Endometrium (tissue), 2 donors: Measurements from ENCODE around the gene NUCKS1.

Experiments
- FAIRE-seq: peaks from 2 replicates; lab custom pipeline; 2012; peaks lifted over from hg19 to GRCh38; lab: Jason Lieb, UNC
- donor health status: control.
- donor health status: control.

Gene NUCKS1

DNA sequence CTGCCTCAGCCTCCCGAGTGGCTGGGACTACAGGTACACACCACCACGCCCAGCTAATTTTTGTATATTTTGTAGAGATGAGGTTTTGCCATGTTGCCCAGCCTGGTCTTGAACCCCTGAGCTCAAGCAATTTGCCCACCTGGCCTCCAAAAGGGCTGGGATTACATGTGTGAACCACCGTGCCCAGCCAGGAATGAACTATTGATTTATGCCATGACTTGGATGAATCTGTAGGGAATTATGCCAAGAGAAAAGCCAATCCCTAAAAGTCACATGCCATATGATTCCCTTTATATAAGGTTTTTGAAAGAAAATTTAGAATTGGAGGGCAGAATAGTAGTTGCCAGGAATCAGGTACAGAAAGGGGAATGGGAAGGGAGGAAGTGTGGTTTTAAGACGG is 50.6 kb downstream of the NUCKS1 start:
- FAIRE-seq, result no peak

DNA sequence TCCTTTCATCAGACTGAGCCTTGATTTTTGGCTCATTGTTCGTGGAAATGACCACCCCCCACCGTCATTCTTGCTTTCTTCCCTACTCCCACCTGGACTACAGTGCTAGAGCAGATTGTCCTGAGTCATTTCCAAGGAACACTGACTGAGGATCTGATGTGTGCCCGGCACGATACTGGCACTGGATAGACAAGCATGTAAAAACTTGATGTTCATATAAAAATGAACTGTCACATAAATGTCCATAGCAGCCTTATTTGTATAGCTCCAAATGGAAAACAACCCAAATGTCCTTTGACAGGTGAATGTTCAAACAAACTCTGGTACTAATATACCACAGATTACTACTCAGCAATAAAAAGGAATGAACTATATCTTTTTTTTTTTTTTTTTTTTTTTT is 51.1 kb downstream of the NUCKS1 start:
- no peak for FAIRE-seq

DNA sequence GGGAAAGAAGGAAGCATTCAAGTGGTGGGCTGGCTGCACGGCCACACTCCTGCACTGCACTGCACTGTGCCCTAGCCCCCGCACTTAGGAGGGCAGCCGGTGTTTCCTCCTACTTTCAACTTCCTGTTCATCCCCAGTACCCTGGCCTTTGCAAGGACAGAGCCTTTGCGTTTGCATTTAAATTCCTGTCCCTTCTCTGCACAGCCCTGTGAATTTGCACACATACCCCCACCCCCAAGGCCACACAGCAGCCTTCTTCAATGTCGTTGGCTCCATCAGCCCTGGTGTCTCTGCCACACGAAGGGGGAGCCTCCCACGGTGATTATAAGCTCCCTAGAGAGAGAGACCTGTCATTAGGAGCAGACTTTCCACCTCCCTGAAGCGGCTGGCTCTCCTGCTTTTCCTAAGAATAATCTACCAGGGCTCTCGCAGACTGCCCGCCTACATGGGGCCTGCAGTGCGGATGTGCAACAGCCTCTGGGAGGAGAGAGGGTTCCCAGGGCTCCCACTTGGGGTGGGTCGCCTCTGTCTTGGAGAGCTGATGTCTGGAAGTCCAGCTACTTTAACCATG is 56.5 kb downstream of the NUCKS1 start:
- no peak for FAIRE-seq

DNA sequence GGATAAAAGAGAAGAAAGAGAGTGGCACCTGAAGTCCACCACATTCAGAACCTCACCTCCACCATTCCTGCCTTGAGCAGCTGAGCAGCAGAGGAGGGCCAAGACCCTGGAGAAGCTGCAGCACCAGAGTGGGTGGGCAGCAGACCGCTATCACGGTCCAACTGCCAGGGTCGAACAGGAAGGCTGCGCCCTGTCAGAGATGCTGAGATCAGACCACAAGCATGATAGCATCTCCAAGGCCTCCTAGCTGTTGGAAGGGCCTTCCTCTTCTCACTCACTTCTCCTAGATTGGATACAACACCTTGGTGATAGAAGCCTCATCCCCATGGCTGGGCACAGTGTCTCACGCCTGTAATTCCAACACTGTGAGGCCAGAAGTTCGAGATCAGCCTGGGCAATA is 57.6 kb downstream of the NUCKS1 start:
- FAIRE-seq, result no peak

DNA sequence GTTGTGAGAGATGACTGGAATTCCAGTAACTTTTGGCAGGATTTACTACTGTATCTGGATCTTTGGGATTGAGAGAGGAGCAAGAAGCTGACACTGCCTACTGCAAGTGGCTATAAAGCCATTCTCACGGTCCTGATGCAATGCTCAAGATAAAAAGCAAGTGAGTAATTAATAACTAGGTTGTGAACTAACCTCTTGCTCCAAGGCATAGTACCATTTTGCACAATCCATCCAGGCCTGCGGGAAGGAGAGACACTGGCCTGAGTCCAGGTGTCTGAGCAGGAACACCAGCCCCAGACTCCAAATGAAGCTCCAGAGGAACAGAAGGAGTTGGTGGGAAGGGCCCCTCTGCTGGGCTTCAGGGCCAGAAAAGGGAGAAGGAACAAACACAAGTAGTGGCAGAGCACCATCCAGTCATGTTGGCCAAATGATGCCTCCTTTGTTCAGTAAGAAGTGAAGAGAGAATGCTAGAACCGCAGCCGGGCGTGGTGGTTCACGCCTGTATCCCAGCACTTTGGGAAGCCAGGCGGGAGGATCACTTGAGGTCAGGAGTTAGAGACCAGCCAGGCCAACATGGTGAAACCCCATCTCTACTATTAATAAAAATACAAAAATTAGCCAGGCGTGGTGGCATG is 59.7 kb downstream of the NUCKS1 start:
- no peak for FAIRE-seq

DNA sequence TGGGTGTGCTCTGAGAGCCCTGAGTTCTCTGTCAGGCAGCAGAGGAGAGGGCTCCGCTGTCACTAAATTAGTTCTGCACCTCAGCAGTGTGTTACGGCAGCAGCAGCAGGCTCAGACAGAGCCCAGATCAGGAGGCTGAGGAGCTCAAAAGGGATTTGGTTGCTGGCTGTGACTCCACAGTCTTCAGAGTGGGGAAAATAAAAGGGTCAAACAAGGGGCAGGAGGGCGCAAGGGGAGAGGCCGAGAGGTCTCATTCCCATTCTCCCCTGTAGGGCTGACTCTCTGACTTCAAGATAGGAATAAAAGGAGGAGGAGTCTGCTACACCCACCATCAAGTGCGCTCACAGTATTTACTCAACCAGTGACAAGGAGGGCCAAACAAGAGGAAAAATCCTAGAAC is 60.5 kb downstream of the NUCKS1 start:
- FAIRE-seq, result no peak

DNA sequence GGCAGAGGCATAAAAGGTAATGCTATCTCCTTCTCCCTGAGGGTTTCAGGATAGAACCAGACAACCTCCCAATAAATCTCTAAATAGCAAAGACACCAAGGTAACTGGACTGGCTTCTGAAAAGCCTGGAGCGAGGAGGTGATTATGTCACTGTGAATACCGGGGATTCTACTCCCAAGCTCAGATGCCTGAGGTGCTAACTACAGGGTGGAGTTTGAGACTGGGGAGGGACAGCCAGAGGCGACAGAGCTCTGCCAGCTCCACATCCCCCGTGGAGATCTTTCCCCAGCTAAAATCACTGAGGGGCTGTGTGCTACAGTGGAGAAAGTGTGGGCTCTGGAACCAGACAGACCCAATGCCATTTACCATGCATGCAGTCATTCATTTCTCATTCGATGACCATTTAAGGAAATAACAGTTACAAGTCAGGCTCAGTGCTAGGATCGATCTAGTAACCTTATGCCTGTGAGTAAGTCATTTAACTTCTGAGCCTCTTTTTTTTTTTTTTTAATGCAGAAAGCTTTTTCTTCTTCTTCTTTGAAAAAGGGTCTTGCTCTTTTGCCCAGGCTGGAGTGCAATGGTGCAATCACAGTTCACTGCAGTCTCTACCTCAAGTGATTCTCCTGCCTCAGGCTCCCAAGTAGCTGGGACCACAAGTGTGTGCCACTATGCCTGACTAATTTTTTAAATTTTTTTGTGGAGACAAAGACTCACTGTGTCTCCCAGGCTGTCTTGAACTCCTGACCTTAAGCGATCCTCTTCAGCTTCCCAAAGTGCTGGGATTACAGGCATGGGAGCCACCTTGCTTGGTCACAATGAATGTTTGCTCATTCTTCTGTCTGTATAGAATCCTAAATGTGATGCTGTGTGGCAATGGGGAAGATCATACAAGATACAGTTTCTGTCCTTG is 61.6 kb downstream of the NUCKS1 start:
- FAIRE-seq, result no peak

DNA sequence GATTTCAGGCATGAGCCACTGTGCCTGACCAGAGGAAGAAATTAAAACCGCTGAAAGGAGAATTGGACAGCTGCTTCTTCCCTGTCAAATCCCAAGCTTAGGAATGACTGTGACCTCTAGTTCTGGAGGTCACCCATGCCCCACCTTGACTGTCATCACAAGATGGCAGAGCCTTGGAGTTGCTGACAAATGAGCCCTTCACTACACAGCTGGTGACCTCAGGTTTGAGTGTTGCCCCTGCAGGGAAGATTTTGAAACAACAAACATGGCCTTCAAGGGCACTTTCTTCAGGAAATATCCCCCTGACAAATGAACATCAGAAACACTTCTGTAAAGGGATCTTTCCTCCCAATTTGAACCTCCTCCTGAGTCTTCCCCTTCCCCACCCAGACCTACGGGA is 62.7 kb downstream of the NUCKS1 start:
- FAIRE-seq, result no peak

DNA sequence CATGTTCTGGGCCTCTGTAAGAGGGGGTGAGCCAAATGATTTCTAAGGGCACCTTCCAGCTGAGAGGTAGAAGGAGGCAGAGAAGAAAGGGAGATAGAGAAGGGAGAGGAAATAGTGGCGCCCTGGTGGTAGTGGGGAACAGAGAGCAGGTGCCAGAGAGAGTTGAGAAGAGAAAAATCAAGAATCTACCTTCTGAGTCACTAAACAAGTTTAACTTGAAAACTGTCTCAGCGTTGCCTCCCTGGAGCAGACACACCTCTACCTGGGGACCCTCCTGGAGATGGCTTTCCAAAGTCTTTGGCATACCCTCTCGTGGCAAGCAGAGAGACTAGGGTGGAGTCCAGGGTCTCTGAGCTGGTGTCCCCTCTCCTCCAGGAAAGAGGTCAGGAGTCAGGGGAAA is 68.6 kb downstream of the NUCKS1 start:
- no peak for FAIRE-seq

DNA sequence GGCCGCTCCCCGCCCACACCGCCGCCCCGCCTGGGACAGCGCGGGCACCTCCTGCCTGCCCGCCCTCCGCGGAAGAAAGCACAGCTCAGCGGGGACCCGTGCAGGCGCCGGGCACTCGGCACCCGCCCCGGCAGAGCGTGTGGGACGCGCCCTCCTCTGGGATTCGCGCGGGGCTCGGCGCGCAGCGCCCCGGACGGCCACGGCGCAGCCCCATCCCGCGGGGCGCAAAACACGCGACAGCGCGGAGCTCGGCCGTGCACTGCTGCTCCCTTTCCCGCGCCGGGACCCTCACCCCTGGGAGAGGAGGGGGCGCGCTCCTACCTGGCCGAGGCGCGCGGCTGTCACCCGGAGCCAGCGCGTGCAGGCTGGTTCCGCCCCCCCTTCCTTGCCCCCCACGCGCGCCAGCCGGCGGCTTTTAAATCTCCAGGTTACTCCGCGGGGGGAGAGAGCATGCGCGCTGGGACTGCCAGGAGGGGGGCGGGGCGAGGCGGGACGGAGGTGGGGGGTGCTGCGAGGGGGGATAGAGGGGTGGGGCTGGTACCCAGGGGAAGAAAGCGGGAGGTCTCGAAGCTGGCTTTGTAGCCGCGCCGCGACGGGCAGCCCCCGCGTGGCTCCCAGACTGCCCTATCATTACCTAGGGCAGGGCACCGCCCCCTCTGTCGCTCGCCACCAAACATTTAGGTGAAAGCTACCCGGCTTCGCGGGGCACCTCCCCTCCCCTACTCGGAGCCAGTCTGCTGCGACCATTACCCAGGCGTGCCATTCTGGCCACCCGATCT is 69.7 kb downstream of the NUCKS1 start, which contains the start of gene SLC45A3:
SLC45A3 (minus strand) TSS at position 437 of the 779 bp plus-strand sequence. CDS start 15,853 bp downstream, outside the sequence.
- FAIRE-seq, result no peak

DNA sequence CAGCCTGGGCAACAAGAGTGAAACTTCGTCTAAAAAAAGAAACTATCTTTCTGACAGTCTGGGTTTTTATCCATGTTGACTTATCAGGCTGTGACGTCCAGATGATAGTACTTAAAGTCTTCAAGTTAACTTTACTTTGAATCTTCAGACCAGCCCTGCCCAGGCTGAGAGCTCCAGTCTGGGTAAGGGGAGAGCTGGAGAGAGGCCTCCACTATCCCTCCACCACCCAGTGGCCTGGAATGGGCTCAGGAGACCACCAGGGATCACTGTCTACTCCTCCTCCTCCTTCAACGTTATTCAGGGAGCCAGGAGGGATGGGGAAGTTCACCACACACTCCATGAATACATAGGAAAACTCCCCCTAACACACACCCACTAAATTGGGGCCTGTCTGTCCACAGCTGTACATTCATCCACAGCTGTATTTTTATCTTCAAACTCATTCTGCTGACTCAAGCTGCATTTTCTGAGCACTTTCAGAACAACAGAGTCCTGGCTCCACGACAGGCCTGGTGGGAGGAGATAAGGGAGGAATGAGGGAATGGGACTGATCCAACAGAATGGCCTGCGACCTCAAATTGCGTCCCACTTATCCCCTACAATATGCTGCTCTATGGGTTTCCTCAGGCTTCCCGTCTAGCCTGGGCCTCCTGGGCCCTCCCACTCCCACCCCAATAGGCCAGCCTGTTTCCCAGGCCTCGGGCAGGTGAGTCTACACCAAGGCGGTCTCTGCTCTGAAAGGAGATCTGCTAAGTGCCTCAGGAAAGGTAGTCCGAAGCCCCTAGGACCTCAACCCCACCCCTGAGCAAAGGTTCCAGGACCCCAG is 71.5 kb downstream of the NUCKS1 start:
- FAIRE-seq, result no peak

DNA sequence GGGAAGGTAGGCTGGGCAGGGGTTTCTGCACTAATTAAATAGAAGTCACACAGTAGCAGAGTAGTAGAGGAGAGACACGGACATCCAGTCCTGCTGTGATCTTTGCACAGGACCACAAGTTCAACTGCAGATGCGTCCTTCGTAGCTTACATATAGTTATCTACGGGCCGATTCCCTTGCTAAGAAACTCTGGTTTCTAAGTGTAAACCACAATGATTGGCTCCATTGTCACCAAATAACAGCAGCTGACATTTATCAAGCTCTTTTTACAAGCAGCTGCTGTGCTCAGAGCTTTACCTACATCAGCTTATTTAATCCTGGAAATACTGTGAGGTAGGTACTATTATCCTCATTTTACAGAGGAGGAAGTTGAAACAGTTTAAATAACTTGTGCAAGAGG is 72.8 kb downstream of the NUCKS1 start:
- no peak for FAIRE-seq

DNA sequence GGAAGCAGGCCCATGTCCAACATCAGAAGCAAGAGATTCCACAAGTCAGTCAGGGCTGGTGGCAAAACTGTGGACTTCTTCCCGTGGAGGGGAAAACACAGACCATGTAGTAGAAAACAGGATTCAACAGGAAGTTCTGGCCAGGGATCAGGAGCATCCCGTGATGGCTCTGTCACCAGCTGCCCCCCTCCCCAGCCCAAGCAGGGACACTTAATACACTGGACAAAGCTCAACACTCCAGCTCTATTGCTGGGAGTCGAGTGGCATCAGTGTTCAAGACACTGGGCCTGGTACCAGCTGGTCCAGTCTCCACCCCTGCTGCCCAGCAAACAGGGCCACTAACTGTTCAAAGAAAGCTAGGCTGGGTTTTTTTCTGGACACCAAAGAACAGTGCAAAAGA is 73.4 kb downstream of the NUCKS1 start:
- FAIRE-seq, result no peak

DNA sequence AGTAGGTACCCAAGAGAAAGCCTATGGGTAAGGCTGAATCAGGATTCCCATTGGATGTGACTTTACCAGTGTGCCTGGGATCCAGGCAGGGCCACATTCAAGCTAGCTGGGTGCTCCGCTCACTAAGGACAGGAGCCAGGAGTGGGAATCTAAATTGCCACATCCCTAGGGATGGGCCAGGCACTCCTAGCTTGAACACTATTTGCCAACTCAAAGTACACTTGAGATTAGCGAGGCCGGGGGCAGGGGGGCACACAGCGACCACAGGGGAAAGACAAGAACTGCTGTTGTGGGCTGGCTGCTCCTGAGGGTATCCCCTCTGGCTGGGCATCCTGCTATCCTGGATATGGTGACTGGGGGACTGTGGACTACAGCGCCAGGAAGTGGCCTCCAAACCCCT is 74.0 kb downstream of the NUCKS1 start:
- FAIRE-seq, result no peak

DNA sequence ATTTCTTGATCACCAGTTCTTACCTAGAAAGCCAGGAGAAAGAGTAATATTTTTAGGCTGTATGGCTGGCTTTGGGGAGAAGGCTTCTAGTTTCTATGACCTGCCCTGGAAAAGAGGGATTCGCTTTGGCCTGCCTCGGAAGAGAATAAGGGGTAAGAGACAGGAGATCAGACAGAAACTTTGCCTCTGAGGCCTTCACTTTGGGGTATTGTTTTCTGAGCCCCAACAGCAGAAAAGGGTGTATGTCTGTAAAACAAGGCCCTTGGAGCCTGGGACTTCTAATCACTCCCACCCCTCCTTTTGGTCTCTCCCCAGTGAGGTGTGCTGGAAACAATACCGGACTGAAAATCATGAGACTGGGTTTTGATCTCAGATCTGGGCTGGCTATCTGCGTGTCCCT is 74.7 kb downstream of the NUCKS1 start:
- no peak for FAIRE-seq

DNA sequence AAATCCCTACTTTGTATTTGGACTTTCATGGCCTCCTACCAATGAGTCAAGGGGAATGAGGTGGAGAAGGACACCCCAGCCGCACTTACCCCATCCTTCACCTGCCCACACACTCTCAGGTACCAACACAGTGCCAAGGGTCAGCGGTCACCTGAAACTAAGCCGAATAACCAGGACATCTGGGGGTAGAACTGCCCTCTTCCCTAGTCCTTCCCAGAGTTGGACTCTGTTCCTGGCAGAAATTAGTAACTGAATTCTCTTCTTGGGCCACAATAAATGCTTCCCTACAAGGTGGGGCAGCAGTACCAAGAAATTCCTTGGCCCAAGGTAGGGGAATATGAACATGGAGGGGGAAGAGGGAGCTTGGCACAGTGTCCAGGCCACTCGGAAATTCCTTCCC is 77.0 kb downstream of the NUCKS1 start:
- FAIRE-seq, result no peak

DNA sequence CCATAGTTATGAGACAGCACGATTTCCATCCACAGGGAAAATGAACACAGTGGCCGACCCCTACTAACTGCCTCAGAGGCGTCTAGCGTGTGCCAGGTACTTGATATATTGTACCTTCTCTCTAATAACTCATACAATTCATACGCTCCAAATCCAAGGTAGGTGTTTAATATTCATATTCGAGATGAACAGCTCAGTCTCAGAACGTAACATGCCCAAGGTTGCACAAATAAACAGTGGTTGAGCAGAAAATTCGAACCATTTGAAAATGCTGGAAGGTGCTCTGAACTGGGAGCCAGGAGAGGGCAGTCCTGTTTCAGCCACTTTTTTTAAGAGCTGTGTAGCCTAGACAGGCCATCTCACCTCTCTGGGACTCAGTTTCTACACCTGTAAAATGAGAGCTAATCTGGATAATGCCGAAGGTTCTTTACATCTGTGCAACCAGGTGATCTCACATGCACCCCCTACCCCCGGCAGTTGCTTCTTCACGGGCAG is 77.5 kb downstream of the NUCKS1 start:
- FAIRE-seq, result no peak

DNA sequence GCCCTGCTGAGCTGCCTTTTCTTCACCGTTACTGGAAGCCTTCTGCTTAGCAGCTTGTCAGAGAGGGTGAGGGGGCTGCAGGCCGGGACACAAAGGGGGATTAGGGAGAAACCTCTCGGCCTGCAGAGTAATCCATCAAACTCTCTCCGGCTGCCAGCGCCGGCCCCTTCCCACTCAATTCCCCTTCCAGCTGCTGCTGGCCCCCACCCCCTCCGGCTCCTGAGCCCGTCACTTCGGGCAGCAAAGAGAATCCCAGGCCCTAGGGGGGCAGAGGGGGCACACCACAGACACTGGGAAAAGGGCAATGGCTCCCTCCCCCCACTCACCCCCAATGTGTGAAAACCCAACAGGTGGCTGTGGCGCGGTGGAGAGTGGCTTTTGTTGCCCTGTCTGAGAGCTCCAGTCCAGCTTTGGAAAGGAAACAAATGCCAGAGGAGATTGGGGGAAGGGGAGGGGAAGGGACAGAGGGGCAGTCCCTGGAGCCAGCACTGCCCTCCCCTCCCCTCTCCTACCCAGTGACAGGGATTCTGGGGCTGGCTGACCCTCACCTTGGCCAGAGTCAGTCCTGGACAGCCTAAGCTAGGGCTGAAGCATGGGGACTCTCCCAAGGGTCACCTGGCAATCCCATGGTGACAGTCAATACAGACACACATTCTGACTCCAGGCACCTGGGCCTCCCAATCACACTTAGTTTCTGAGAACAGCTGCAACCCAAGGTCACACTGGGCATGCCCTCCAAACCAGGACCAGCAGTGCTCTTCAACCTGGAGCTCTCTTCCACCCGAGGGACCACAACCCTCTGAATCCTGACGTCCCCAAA is 79.2 kb downstream of the NUCKS1 start:
- no peak for FAIRE-seq

DNA sequence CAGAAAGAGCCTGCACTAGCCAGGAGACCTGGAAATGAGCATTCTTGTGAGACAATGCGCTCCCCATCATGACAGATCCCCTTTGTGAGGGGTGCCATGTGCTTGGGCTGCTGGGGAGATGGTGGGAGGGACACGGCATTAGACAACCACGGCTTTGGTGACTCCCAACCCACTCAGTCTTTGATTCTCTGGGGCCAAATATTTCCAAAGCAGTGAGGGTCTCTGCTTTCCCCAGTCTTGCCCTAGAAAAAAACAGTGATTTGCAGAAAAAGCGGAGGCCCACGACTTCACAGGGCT is 79.9 kb downstream of the NUCKS1 start:
- FAIRE-seq, result no peak

DNA sequence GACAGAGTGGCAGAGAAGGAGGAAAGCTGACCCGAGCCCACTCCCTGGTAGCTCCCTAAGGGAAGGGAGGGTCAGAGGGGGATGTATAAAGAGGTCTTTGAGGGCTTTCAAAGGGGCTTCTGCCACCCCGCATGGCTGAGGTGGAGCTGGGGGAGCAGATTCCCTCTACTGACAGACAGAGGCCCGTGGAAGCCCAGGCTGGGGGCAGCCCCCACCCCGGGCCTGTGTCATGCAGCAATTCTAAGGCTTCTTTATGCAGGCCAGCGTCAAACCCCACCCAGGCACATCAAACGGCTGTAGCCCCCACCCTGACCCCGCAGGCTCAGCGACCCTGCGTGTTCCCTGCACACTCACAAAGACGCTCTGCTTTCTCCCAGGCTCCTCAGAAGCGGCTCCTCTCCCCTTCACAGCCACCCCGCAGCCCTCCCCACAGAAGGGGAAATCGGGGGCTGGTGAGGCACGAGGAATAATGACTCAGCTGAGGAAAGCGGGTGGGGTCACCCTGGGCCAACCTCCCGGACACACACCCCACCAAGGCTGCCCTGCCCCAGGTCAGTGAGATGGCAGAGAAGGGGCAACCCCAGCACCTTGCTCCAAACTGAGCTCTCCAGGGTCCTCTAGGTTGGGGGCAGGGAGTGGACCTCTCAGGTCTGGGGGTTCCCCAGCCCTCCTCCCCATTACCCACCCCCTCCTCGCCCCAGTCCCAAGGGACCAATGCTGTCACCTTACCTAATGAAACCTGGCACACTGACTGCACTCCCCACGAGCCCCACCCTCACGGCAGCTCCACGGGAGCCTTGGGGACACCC is 80.4 kb downstream of the NUCKS1 start:
- no peak for FAIRE-seq
